Panc1 (cell line): ENCODE data around the gene AMOTL1. TPM values are rescaled to one million over a fixed set of nuclear protein-coding genes. Genes with fewer than 3 reads are reported as not detected.

Source experiments
- ATAC-seq: fragments of 200-7000 bp; cut with Tn5 transposase; 2 replicates; pipeline ENCODE4 v1.9.1; 2020; ENCODE audit warnings: mild to moderate bottlenecking, moderate library complexity
- BruUV-seq: library from RNA; stranded (reverse); fragments of 400-500 nt; replicated peaks from 2 replicates; lab custom pipeline; 2021; lab: Mats Ljungman, UMichigan
- CTCF ChIA-PET: fragments of 300-600 bp; sonication (Branson Sonifier 250); formaldehyde crosslinking; loops from one replicate; lab custom pipeline; 2022; ENCODE audit warnings: antibody characterized with exemption; lab: Charles Lee
- POLR2A ChIA-PET: fragments of 300-600 bp; sonication (Branson Sonifier 250); formaldehyde crosslinking; loops from one replicate; lab custom pipeline; 2022; ENCODE audit warnings: antibody characterized with exemption; lab: Charles Lee
- DNase-seq: peaks from one replicate; pipeline ENCODE4 v3.0.0-alpha.2; 2010; ENCODE audit warnings: low read depth, low spot score
- H3K27ac ChIP-seq: 2 replicates; pipeline ENCODE4 v1.5.1; 2011; ENCODE audit warnings: mild to moderate bottlenecking, low read length, inconsistent platforms
- H3K27me3 ChIP-seq: fragments of 200-500 bp; sonication (Bioruptor generic); 2 replicates; pipeline ENCODE4 v1.6.0; 2014; ENCODE audit warnings: low read length, inconsistent platforms; ENCODE audit not compliant: control insufficient read depth, insufficient read depth
- H3K36me3 ChIP-seq: fragments of 200-500 bp; sonication (Bioruptor generic); 2 replicates; pipeline ENCODE4 v1.5.1; 2014; ENCODE audit warnings: inconsistent platforms, mild to moderate bottlenecking, low read length, moderate library complexity; ENCODE audit not compliant: control insufficient read depth, insufficient read depth
- H3K4me1 ChIP-seq: 2 replicates; pipeline ENCODE4 v1.5.1; 2011; ENCODE audit warnings: inconsistent platforms, mild to moderate bottlenecking, low read length, moderate library complexity; ENCODE audit not compliant: control insufficient read depth, insufficient read depth
- H3K4me3 ChIP-seq, 2 experiments: 2 replicates each; pipeline ENCODE4 v1.5.1; 2011 to 2012; ENCODE audit warnings: low read depth in 2 of 2, low read length in 2 of 2, mild to moderate bottlenecking in 2 of 2, inconsistent platforms in 1 of 2, moderate library complexity in 1 of 2
- H3K9me3 ChIP-seq: fragments of 200-500 bp; sonication (Bioruptor generic); 2 replicates; pipeline ENCODE4 v1.5.1; 2014; ENCODE audit warnings: low read depth, mild to moderate bottlenecking, inconsistent platforms, low read length, moderate library complexity; ENCODE audit not compliant: control insufficient read depth, insufficient read depth
- POLR2AphosphoS5 ChIP-seq: IDR thresholded peaks from 2 replicates; pipeline ENCODE4 v1.6.1; 2012; ENCODE audit warnings: mild to moderate bottlenecking, low read depth, low read length, moderate library complexity
- SIN3A ChIP-seq: IDR thresholded peaks from 2 replicates; pipeline ENCODE4 v1.6.1; 2012; ENCODE audit warnings: low read depth, mild to moderate bottlenecking, low read length, moderate library complexity, borderline replicate concordance; ENCODE audit not compliant: insufficient read depth
- TCF7L2 ChIP-seq: IDR thresholded peaks from 2 replicates; pipeline ENCODE4 v1.6.1; 2011; ENCODE audit warnings: mild to moderate bottlenecking, low read depth, low read length, inconsistent platforms
- in situ Hi-C: cut with HindIII; loops from 2 replicates; pipeline ENCODE4 v1.10.0; 2016; ENCODE audit warnings: low sequenced_read_pairs, low pct_unique_long_range_greater_than_20kb
- intact Hi-C: fragments of 100-400 bp; cut with micrococcal nuclease; formaldehyde crosslinking; loops from one replicate; pipeline ENCODE4 v1.10.0; 2022; ENCODE audit not compliant: unreplicated experiment
- total RNA-seq: library from RNA; stranded (reverse); gene quantifications from one replicate; pipeline ENCODE4 v1.2.1, GENCODE V29; 2021; ENCODE audit not compliant: unreplicated experiment
- TF ChIP-seq, protein P1 (sequence below): fragments of 450-650 bp; IDR thresholded peaks from 2 replicates; pipeline ENCODE4 v1.5.1; 2017; ENCODE audit warnings: mild to moderate bottlenecking
- TF ChIP-seq, protein P2 (sequence below), 2 experiments: IDR thresholded peaks; 2 replicates each; pipeline ENCODE4 v1.6.1; 2011 to 2012; ENCODE audit warnings: low read depth in 2 of 2, control low read depth in 1 of 2, low read length in 1 of 2, mild to moderate bottlenecking in 1 of 2, moderate library complexity in 1 of 2; ENCODE audit not compliant: insufficient read depth in 1 of 2

Gene AMOTL1
- total RNA-seq, 1 experiment from 2014 or later = 16.0 TPM

DNA sequence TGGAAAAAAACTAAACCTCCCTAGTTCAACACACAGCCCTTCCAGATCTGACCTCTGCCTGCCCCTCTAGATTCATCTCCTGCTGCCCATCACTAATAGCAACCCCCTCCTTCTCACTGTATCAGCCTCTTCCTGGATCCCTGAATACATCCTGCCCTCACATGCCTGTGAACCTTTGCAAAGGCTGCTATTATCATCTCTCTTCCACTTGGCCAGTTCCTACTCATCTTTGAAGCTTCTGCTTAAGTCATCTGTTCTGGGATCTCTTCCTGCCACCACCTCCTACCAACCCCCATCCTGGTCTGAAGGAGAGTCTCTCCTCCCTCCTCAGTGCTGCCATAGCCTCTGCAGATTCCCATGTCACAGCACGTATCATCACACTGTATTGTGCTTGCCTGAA, 38.0 kb upstream of the AMOTL1 start:
- TF ChIP-seq POLR2AphosphoS5 (no peak), TCF7L2 (no peak), SIN3A (no peak)
- TF ChIP-seq, protein P1, sequence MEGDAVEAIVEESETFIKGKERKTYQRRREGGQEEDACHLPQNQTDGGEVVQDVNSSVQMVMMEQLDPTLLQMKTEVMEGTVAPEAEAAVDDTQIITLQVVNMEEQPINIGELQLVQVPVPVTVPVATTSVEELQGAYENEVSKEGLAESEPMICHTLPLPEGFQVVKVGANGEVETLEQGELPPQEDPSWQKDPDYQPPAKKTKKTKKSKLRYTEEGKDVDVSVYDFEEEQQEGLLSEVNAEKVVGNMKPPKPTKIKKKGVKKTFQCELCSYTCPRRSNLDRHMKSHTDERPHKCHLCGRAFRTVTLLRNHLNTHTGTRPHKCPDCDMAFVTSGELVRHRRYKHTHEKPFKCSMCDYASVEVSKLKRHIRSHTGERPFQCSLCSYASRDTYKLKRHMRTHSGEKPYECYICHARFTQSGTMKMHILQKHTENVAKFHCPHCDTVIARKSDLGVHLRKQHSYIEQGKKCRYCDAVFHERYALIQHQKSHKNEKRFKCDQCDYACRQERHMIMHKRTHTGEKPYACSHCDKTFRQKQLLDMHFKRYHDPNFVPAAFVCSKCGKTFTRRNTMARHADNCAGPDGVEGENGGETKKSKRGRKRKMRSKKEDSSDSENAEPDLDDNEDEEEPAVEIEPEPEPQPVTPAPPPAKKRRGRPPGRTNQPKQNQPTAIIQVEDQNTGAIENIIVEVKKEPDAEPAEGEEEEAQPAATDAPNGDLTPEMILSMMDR = no peak
- TF ChIP-seq, protein P2, sequence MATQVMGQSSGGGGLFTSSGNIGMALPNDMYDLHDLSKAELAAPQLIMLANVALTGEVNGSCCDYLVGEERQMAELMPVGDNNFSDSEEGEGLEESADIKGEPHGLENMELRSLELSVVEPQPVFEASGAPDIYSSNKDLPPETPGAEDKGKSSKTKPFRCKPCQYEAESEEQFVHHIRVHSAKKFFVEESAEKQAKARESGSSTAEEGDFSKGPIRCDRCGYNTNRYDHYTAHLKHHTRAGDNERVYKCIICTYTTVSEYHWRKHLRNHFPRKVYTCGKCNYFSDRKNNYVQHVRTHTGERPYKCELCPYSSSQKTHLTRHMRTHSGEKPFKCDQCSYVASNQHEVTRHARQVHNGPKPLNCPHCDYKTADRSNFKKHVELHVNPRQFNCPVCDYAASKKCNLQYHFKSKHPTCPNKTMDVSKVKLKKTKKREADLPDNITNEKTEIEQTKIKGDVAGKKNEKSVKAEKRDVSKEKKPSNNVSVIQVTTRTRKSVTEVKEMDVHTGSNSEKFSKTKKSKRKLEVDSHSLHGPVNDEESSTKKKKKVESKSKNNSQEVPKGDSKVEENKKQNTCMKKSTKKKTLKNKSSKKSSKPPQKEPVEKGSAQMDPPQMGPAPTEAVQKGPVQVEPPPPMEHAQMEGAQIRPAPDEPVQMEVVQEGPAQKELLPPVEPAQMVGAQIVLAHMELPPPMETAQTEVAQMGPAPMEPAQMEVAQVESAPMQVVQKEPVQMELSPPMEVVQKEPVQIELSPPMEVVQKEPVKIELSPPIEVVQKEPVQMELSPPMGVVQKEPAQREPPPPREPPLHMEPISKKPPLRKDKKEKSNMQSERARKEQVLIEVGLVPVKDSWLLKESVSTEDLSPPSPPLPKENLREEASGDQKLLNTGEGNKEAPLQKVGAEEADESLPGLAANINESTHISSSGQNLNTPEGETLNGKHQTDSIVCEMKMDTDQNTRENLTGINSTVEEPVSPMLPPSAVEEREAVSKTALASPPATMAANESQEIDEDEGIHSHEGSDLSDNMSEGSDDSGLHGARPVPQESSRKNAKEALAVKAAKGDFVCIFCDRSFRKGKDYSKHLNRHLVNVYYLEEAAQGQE (IDR thresholded peaks at IDR 0.05; ENCODE audit: insufficient read depth in 1 of 2, low read depth in 2 of 2, low read length in 1 of 2) = no peak
- CTCF ChIA-PET = no interaction called here
- Histone ChIP-seq H3K27me3 (no peaks in the 10 kb centered on the region), H3K9me3 (no peaks in the 10 kb centered on the region), H3K27ac (no peak overlapping the region), H3K4me1 (peaks cover 24% of the 10 kb centered on the region), H3K4me3 (no peak overlapping the region), H3K36me3 (no peaks in the 10 kb centered on the region)
- ATAC-seq (no peak), DNase-seq (no peak)
- BruUV-seq = no TSS peak
- intact Hi-C loops (no loop called here), in situ Hi-C loops (no loop called here)
- POLR2A ChIA-PET = no interaction called here

DNA sequence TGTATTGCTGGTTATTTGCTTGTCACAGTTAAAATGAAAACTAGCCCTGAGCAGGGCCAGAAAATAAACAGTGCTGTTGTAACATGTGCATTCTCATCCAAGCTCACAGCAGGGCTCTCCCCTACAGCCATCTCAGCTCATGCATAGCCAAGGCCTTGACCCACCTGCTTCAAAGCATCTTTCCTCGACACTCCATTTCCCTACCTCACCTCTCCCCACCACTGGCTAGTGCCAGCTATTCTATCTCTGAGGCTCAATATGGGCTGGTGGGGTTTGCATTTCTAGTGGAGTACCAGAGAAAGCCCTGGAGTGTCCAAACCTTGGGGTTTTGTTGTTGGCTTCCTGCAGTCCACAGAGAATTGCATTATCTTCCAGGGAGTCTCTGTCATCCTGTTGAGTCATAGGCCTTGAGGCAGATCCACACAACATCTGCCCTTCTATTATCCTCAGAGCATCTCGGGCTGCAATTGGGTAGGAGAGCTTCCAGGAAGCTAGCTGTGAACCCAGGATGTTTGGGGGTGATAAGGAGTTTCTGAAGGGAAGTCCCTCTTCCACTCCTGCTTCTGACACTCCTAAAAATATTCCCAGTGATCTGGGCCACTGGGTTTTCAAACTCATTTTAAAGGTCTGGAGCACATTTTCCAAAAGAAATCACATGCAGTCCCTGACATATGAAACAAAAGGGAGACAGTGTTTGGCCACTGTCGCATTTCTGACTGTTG, 36.1 kb upstream of the AMOTL1 start:
- Histone ChIP-seq H3K4me3 (no peak overlapping the region), H3K27me3 (no peaks in the 10 kb centered on the region), H3K9me3 (no peaks in the 10 kb centered on the region), H3K4me1 (peaks cover 39% of the 10 kb centered on the region), H3K27ac (peak overlapping the region; percentile 54), H3K36me3 (no peaks in the 10 kb centered on the region)
- intact Hi-C loops (no loop called here), in situ Hi-C loops (no loop called here)
- TF ChIP-seq, protein P1 = no peak
- no peak for TF ChIP-seq POLR2AphosphoS5
- no peak for TF ChIP-seq SIN3A
- TF ChIP-seq TCF7L2 = no peak
- TF ChIP-seq, protein P2 (IDR thresholded peaks at IDR 0.05; ENCODE audit: insufficient read depth in 1 of 2, low read depth in 2 of 2, low read length in 1 of 2) = no peak
- POLR2A ChIA-PET = interaction anchor here (0.6 kb wide), 1 partner anchor 9 kb away, joined by 4 read pairs; no protein-coding TSS in a partner anchor
- DNase-seq (no peak), ATAC-seq (no peak; the same call in 1 of the 2 replicates)
- CTCF ChIA-PET = interaction anchor here (0.6 kb wide), 1 partner anchor 1180 kb away, joined by 5 read pairs; no protein-coding TSS in a partner anchor
- no TSS peak for BruUV-seq
